Measurements from ENCODE around the gene DOCK10.

DOCK10 gene

DNA sequence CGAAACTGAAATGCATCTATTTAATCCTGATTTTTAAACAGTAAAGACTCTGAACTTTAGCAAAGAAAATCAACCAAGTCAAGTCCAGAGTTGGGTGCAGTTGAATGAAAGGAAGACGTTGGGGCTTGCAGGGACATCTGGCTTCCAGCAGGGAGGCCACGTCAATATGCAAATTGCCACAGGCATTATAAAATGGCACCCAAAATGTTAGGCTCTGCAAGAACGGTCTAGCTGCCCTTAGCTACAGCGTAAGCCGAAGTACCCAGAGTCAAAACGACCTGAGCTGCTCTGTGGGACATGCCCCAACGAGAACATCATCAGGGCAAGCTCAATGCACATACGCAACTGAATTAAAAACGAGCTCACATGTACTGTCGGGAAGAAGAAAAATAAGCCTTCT, 30.7 kb downstream of the DOCK10 start:
- DNase-seq (ENCODE audit: low spot score), result no peak

DNA sequence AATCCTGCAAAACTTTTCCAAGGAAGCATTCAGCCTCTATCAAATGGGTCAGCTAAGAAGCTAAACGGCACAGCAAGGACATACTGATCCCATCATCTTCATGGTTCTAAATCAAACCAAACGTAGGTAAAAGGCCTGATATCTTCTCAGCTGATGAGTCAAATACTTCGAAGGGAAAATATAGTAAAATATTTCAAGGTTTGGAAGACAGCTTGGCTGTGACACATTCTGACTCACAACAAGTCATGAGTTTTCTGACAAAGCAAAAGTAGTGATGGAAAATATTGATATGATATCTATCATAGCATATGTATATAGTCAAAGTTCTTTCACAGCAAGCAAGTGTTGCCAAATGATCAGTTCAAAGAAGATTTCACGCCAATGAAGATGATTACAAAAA, 31.5 kb downstream of the DOCK10 start:
- peak; percentile 68 for DNase-seq (ENCODE audit: low spot score)

DNA sequence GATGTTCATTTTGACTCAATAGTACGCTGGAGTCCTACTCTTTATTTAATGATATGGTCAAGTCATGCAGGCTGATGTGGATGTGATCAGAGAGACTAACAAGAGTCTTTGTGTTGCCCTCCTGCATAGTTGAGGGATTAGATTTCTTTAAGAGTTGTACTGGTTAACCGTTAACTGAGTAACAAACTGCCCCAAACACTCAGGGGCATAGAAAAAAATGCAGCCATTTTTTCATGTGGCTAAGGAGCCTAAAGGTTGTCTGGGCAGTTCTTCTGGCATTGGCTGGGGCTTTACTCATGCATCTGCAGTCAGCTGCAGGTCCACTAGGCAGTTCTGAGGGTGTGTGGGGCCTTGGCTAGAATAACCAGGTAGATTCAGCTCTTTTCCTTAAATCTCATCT, 32.5 kb downstream of the DOCK10 start:
- no peak for DNase-seq (ENCODE audit: low spot score)

DNA sequence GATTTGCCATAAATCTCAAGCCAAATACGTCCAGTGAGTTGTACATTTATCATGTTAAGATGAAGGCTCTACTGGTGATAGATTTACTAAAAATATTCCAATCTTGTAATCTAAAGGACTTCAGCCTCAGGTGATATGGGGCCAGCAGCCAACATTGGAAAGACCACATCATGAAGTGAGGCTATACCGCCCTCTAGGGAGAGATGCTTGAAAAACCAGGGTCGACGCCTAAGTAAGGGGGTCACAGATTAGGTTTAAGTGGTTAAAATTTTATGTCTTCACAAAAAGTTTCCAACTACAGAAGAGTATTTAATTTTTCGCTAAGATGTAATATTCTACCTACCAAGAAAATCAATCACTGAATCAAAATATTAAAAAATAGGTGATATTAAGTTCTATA, 33.3 kb downstream of the DOCK10 start:
- DNase-seq (ENCODE audit: low spot score), result peak; percentile 38

DNA sequence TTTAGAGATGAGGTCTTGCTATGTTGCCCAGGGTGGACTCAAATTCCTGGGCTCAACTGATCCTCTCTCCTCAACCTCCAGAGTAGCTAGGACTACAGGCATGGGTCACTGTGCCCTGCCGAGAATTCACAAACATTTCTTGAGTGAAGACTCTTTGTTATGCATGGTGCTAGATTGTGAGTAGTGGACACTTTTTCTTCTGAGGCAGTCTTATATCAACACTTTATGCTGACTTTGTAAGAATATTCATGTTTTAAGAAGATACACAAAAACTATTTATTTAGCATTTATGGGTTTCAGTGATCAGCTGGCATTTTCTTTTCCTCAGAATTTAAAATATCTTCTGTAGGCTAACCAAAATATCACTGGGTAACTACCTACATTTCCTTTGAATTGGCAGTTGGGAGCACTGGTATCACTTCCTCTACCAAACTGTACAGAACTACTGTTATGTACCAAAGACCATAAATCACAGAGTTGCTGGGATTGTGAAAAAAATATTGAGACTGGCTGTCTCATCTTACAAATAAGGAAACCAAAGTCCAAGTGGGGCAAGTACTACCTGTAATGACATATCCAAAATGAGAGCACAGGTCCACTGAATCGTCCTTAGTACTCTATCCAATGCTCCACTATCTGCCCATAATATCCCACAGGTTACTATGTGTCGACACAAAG, 34.0 kb downstream of the DOCK10 start:
- DNase-seq (ENCODE audit: low spot score), result no peak

DNA sequence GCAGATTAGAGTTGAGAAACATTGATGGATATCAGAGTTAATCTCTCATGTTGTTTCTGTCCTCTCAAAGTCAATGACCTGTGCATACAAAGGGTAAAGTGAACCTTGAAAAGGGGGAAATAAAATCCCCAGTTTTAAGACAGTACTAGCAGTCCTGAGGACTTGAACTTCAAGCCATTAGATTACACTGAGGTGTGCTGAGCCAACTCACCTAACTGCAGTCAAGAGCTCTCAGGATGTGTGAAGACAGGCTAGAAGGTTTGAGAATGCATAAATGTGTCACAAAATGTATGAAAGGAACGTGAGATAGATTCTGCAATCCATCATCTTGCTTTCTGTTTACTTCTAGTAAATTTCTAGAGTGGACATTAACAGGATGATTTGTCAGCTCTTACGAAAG, 35.5 kb downstream of the DOCK10 start:
- no peak for DNase-seq (ENCODE audit: low spot score)

DNA sequence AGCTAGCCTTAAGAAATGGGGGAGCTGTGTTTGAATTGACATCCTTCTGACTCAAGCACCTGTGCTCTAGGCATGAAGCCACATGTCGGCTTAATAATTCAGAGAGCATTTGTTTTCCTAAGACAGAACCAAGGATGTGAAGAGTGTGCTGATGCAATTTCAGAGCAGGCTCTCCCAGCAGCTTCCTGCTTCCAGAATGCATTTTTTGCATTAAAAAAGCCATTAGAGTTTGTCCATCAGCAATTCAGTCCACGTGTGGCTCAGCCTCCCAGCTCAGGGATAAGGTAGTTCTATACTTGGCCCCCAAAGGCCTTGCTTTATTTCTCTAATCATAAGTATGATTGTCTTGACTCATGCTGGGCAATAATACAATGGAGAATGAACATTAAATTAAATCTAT, 37.7 kb downstream of the DOCK10 start:
- no peak for DNase-seq (ENCODE audit: low spot score)

DNA sequence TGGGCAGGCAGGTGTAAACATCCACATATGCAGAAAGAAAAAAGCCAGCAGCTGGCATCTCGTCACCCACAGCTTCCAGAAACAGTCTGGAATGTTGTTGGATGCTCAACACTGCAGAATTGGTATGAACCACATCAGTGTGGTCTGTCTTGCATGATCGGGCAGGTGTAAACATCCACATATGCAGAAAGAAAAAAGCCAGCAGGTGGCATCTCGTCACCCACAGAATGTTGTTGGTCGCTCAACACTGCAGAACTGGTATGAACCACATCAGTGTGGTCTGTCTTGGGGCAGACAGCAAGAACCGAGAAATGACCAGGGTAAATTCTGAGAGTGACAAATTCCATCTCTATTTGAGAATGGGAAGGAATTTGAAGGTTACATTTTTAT, 39.6 kb downstream of the DOCK10 start:
- no peak for DNase-seq (ENCODE audit: low spot score)

DNA sequence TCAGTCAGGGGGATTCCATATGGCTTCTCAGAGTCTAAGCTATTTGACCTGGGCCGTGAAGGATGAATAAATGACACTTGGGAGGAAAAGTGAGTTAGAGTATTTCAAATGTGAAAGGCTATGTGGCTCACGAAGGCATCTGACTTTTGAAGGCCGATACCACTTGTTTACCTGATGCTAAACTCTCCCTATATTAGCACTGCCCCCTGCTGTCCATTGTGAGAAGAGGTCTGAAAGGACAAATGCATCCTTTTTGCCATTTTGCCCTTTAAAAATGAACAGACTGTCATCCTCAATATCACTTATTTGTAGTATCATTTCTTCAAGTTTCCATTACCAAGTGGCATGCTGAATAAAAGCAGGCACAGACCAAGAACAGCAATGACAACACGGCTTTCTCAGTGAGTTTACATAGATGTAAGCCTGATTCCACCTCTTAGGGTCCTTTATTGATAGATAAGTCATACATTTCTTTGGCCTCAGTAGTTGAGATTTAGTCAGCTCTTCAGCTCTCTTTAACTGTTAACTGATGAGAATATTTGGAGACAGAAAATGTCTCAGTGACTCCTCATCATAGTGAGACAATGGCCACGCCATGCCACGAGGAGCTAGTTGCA, 40.1 kb downstream of the DOCK10 start:
- peak; percentile 81 for DNase-seq (ENCODE audit: low spot score)

DNA sequence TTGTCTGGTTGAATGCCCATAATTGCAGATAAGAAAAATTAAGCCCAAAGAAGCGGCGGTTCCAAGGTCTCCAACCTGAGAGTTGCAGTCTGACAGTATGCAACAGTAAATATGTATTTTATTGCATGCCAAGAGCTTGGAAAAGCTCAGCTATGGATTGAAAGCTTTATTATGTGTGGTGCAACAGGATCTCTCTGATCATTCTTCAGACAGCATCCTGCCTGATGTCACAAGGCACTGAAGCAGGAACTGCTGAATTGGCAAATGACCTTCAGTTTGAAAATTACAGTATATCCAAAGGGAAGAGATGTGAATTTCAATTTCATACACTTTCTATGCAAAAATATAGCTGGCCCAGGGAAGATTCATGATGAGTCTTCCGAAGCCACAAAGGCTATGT, 42.5 kb downstream of the DOCK10 start:
- no peak for DNase-seq (ENCODE audit: low spot score)

DNA sequence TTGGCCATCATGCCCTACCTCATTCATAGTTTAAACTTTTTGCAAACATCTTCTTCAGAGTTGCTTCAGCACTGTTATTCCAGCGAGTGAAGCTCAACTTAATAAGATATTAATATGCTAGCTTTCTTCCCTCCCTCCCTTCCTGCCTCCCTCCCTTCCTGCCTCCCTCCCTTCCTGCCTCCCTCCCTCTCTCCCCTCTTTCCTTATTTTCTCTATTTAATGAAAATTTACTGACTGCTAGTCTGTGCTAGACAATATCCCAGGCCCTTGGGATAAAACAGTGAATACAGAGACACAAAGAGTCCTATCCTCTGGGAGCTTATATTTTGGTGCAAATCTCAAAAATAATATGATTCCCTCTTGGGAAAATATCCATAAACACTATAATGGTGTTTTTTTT, 42.9 kb downstream of the DOCK10 start:
- DNase-seq (ENCODE audit: low spot score), result no peak

DNA sequence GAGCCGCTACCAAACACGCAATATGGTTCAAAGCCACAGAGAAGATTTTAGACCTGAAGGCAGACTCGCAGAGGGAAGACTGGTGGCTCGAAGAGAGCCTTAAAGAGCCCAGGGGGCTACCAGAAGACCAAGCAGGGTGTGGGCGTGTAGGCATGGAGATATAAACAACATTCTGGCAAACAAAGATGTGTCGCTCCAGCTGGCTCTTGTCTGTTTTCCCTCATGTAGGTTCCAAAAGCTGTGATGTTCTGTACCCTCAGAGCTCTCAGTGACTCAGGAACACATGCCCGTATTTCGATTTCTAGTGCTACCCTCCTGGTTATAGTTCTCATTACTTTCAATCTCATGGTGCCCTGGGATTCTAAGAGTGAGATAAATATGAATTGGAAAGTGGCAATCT, 44.5 kb downstream of the DOCK10 start:
- no peak for DNase-seq (ENCODE audit: low spot score)

DNA sequence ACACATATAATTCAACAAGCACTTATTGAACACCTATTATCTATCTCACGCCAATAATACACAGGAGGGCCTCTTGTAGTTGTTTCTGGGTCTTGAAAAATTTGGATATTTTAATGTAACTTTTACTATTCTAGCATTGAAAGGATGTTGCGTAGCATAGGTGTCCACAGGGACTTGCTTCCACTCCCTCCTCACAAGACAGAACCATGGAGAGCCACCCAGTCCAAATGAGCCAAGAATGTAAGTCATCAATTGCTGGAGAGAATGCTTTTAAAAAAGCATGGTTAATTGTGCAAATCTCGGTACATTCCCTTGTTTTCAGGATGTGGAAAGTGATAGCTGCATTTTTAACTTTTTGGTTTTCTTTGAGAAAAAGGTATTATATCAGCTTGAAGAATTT, 46.8 kb downstream of the DOCK10 start:
- DNase-seq (ENCODE audit: low spot score), result no peak

DNA sequence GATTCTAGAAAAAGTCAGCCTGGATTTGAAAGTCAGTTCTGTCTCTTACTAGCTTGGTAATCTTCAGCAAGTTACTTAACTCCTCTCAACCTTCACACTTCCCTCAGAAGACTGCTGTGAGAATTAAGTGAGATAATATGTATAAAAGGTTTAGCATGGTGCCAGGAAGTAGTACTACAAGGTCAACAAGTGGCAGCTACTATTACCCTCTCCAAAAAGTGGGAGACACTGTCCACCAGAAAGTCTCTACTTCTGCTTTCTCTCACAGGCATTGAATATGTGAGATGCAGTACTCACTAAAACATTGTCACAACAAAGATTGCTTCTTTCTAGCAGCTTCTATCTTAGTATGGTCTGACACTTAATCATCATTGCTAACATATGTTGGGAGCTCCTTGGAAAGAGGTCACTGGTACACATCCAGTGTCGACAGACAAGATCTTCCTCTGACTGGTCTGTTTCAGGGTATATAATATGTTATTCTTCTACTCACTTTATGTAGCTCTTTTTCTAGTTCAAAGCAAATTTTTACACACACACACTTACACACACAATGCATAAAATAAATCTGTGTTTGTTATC, 47.9 kb downstream of the DOCK10 start:
- no peak for DNase-seq (ENCODE audit: low spot score)

DNA sequence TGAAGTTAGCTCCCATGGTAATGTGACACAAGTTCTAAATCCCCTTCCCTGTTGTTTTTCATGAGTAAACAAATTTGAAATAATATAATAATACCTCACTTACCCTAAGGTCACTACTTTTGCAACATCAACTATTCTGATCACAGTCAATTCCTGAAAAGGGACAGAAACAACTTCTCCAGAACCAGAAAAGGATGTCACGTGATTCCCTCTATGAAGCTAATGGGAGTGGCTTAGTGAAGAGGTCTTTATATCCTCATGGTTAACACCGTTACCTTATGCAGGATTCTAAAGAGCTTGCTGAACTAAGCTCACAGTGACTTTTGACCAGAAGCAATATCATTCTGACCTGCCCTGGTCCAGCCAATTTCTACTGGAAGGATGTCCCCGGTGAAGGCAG, 51.6 kb downstream of the DOCK10 start:
- DNase-seq (ENCODE audit: low spot score), result no peak

DNA sequence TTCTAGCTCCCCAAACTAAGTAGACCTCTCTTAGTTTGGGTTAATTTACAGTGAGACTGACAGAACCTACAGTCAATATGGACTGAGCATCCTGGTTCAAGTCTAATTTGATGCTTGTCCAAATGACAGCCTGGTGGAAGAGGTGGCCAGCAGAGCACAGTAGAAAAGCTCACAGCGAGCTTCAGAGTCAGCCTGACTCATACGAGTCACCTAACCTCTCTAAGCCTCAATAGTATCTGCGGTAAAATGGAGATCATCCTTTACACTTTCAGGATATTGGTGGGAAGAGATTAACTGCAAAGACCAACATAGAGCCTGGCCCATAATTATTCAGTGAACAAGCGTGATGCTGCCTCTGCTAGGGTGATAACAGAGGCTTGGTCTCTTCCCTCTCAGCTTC, 54.5 kb downstream of the DOCK10 start:
- no peak for DNase-seq (ENCODE audit: low spot score)

DNA sequence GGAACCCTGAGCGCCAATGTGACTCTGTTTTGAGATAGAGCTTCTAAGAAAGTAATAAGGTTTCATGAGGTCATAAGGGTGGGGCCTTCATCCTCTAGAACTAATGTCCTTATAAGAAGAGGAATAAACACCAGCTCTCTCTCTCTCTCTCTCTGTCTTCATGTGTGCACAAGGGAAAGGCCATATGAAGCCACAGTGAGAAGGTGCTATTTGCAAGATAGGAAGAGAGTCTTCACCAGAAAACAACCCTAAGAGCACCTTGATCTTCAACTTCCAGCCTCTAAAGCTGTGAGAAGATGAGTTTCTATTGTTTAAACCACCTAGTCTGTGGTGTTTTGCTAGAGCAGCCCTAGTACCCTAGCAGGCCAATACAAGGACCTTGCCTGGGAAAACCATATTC, 55.8 kb downstream of the DOCK10 start:
- DNase-seq (ENCODE audit: low spot score), result no peak

DNA sequence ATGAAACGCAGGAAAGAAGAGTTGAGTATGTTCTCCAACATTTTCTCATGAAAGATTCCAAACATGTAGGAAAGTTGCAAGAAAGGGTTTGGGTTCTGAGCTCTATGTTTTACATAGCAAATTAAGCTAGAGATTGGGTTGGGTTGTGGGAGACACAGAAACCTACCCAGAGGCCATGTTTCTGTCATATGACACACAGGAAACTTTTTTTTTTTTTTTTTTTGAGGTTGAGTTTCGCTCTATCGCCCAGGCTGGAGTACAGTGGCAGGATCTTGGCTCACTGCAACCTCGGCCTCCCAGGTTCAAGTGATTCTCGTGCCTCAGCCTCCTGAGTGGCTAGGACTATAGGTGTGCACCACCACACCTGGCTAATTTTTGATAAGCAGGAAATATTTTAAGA, 57.6 kb downstream of the DOCK10 start:
- DNase-seq (ENCODE audit: low spot score), result no peak

DNA sequence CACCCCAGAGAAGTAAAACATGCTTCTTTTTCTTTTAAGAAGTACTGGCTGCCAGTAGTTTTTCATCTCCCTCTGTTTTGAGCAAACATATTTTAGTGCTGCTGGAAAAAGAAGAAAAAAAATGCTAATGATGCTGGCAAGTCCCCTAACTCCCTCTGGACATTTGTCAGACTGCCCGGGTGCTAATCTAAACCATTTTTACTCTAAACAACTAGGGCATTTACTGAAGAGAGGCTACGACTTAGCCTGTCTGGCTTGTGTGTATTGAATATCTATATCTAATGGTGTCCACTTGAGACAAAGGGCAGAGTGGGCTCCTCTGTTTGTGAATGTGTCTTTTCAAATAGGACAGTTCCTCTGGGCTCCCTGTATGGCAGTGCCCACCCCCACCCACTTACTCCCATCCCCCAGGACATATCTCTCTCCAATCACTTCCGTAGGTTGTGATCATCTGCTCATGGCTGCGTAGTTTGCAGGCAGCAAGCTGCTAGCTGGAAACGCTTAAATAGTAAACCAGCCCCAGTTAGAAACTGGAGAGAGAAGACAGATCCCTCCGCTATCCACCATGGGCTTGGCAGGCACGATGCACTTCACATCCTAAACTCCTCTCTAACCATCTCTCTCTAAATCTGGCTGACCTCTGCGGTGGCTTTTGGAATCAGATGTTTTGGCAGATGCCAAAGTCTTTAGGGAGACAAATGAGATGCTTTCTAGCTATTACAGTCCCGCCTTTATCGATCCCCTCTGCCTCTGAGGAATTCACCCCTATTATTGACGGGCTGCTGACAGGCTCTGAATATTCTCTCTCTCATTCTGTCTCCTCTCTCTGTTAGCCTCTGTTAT, 58.3 kb downstream of the DOCK10 start:
- DNase-seq (ENCODE audit: low spot score), result no peak

DNA sequence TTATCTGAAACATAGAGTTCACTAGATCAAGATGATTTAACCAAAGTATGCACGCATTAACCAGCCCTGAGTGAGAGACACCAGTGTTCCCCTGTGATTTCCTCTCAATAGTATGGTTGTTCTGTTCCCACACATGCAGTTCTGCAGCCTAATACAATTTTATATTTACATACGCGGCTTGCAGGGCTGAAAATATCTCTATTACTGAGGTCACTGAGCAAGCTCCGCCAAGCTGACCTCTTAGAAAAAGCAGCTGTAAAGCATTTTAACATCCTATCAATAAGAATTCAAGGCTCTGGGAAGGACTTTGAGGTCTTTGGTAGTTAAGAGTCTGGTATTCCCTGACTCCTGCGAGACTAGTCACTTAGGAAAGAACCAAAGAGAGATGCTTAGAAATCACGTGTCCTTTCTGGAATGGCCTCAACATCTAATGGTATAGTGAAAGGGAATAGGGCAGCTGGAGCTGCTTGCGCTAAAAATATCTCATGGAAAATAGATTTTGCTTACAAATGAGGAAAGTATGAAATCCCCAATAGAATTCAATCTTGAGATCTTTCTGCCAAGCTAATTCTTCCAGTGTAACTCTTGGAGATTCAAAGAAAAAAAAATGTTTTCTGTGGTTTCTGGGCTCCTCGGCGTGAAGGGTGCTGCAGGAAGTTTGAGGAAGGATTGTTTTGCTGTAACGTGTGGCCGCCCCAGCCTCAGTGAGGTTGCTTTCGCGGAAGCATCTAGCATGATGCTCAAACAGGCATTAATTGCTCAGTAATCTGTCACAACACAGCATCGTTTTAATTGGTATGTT, 59.2 kb downstream of the DOCK10 start:
- DNase-seq (ENCODE audit: low spot score), result no peak

DNA sequence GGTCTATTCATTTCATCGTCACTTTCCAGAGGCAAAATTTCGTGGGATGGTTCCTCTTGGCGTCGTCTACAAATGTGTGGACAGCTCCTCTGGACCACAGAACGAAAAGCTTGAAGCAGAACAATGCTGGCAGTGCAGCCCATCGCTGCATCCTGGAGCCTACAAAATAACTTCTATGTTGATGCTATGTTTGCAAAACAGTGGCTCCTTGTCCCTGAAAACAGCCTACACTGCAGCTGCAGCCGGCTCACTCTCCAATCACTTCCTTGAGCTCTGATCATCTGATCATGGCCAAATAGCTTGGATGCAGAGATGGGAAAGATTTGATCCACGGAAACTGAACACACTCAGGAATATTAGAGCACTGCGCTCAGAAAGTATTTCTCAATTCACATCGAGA, 60.0 kb downstream of the DOCK10 start:
- DNase-seq (ENCODE audit: low spot score), result no peak

All from activated CD4-positive, alpha-beta T cell treated with anti-CD3 and anti-CD28 coated beads, Interleukin-2, Interleukin-4, amounts not matched to agents 100 ng/mL and 50 ng/mL, durations not matched to agents 16 hours and 8 hours (primary cell).